H9 (cell line): ENCODE measurements around the gene IFNA7. TPM values are rescaled to one million over a fixed set of nuclear protein-coding genes. Genes with fewer than 3 reads are reported as not detected.
"Not testable (repeated sequence)": the region's sequence is repeated elsewhere in the genome, so short reads cannot be mapped to it uniquely, and the experiment has no call there.

ENCODE experiments used
- DNase-seq: peaks from one replicate; pipeline ENCODE4 v3.0.0-alpha.2; 2017
- H2AFZ ChIP-seq: one replicate; pipeline ENCODE4 v1.6.1; 2013; ENCODE audit warnings: mild to moderate bottlenecking, low read length, control low read depth, moderate library complexity
- H2AK5ac ChIP-seq: 2 replicates; pipeline ENCODE4 v1.6.1; 2013; ENCODE audit warnings: low read length, control low read depth, mixed read lengths; ENCODE audit not compliant: insufficient read length
- H2BK120ac ChIP-seq: one replicate; pipeline ENCODE4 v1.6.1; 2013; ENCODE audit warnings: low read depth, mild to moderate bottlenecking, low read length, control low read depth, inconsistent platforms; ENCODE audit not compliant: poor library complexity, severe bottlenecking
- H2BK12ac ChIP-seq: 2 replicates; pipeline ENCODE4 v1.6.1; 2013; ENCODE audit warnings: low read length, control low read depth, mixed read lengths, low read depth; ENCODE audit not compliant: insufficient read length
- H2BK15ac ChIP-seq: 2 replicates; pipeline ENCODE4 v1.6.1; 2013; ENCODE audit warnings: low read depth, low read length, control low read depth
- H2BK20ac ChIP-seq: one replicate; pipeline ENCODE4 v1.6.1; 2013; ENCODE audit warnings: low read depth, mild to moderate bottlenecking, low read length, control low read depth, inconsistent platforms; ENCODE audit not compliant: poor library complexity, severe bottlenecking
- H2BK5ac ChIP-seq: 2 replicates; pipeline ENCODE4 v1.6.1; 2013; ENCODE audit warnings: low read length, control low read depth, mixed read lengths; ENCODE audit not compliant: insufficient read length
- H3K14ac ChIP-seq: 2 replicates; pipeline ENCODE4 v1.6.1; 2013; ENCODE audit warnings: low read length, control low read depth; ENCODE audit not compliant: insufficient read depth
- H3K18ac ChIP-seq: 2 replicates; pipeline ENCODE4 v1.6.1; 2013; ENCODE audit warnings: low read depth, mild to moderate bottlenecking, mixed read lengths, low read length, control low read depth; ENCODE audit not compliant: insufficient read length
- H3K23ac ChIP-seq: 2 replicates; pipeline ENCODE4 v1.6.1; 2013; ENCODE audit warnings: low read length, control low read depth, mixed read lengths, low read depth; ENCODE audit not compliant: insufficient read length
- H3K23me2 ChIP-seq: 2 replicates; pipeline ENCODE4 v1.6.1; 2013; ENCODE audit warnings: low read depth, mild to moderate bottlenecking, mixed read lengths, low read length, control low read depth; ENCODE audit not compliant: insufficient read length, poor library complexity, severe bottlenecking
- H3K27ac ChIP-seq: 2 replicates; pipeline ENCODE4 v1.5.1; 2013; ENCODE audit warnings: low read length, control low read depth, mixed read lengths, low read depth; ENCODE audit not compliant: insufficient read length
- H3K27me3 ChIP-seq: 2 replicates; pipeline ENCODE4 v1.6.1; 2013; ENCODE audit warnings: low read length, control low read depth, inconsistent platforms; ENCODE audit not compliant: insufficient read depth
- H3K4ac ChIP-seq: 2 replicates; pipeline ENCODE4 v1.6.1; 2013; ENCODE audit warnings: low read depth, mild to moderate bottlenecking, control low read depth, inconsistent platforms, low read length, moderate library complexity
- H3K4me1 ChIP-seq: 2 replicates; pipeline ENCODE4 v1.6.1; 2013; ENCODE audit warnings: low read length, control low read depth, inconsistent platforms; ENCODE audit not compliant: insufficient read depth
- H3K4me2 ChIP-seq: 2 replicates; pipeline ENCODE4 v1.6.1; 2013; ENCODE audit warnings: low read length, control low read depth, mixed read lengths; ENCODE audit not compliant: insufficient read length, insufficient read depth
- H3K56ac ChIP-seq: 2 replicates; pipeline ENCODE4 v1.6.1; 2013; ENCODE audit warnings: low read depth, mild to moderate bottlenecking, mixed read lengths, low read length, control low read depth; ENCODE audit not compliant: insufficient read length
- H3K79me1 ChIP-seq: 2 replicates; pipeline ENCODE4 v1.6.1; 2013; ENCODE audit warnings: low read depth, mild to moderate bottlenecking, moderate library complexity, low read length, control low read depth, inconsistent platforms; ENCODE audit not compliant: insufficient read depth, poor library complexity, severe bottlenecking
- H3K79me2 ChIP-seq: 2 replicates; pipeline ENCODE4 v1.6.1; 2013; ENCODE audit warnings: low read length, control low read depth, inconsistent platforms; ENCODE audit not compliant: insufficient read depth
- H3K9ac ChIP-seq: 2 replicates; pipeline ENCODE4 v1.6.1; 2013; ENCODE audit warnings: low read length, control low read depth, mixed read lengths; ENCODE audit not compliant: insufficient read length; ENCODE audit errors: extremely low read depth
- H3K9me3 ChIP-seq: one replicate; pipeline ENCODE4 v1.6.1; 2013; ENCODE audit warnings: low read depth, low read length, inconsistent platforms; ENCODE audit not compliant: control insufficient read depth
- H3T11ph ChIP-seq: one replicate; pipeline ENCODE4 v1.6.1; 2013; ENCODE audit warnings: mild to moderate bottlenecking, low read length, control low read depth, inconsistent platforms
- H4K20me1 ChIP-seq: one replicate; pipeline ENCODE4 v1.6.1; 2013; ENCODE audit not compliant: control insufficient read depth, insufficient read length, insufficient read depth
- H4K5ac ChIP-seq: 2 replicates; pipeline ENCODE4 v1.6.1; 2013; ENCODE audit warnings: low read depth, mild to moderate bottlenecking, mixed read lengths, low read length, control low read depth; ENCODE audit not compliant: insufficient read length
- H4K8ac ChIP-seq: replicated peaks from 2 replicates; pipeline ENCODE4 v1.6.1; 2013; ENCODE audit warnings: low read length, control low read depth, mixed read lengths, low read depth; ENCODE audit not compliant: insufficient read length
- H4K91ac ChIP-seq: 2 replicates; pipeline ENCODE4 v1.6.1; 2013; ENCODE audit warnings: low read depth, mild to moderate bottlenecking, moderate library complexity, mixed read lengths, low read length, control low read depth; ENCODE audit not compliant: insufficient read length
- H3K27ac Mint-ChIP-seq, 3 experiments: 2 replicates in 2 of 3; 3 replicates in 1 of 3; pipeline ENCODE4 v1.8.0; 2020 to 2021; ENCODE audit warnings: mixed read lengths in 3 of 3, mild to moderate bottlenecking in 1 of 3, moderate library complexity in 1 of 3
- H3K27me3 Mint-ChIP-seq: 2 replicates; pipeline ENCODE4 v1.8.0; 2021; ENCODE audit warnings: low read depth, mild to moderate bottlenecking, moderate library complexity, mixed read lengths
- H3K36me3 Mint-ChIP-seq, 3 experiments: 2 replicates in 2 of 3; 3 replicates in 1 of 3; pipeline ENCODE4 v1.8.0; 2020 to 2021; ENCODE audit warnings: low read depth in 3 of 3, mixed read lengths in 3 of 3; ENCODE audit not compliant: insufficient read depth in 1 of 3
- H3K4me1 Mint-ChIP-seq, 2 experiments: 2 replicates each; pipeline ENCODE4 v1.8.0; 2020; ENCODE audit warnings: mixed read lengths in 2 of 2
- H3K4me3 Mint-ChIP-seq, 2 experiments: 2 replicates in 1 of 2; 3 replicates in 1 of 2; pipeline ENCODE4 v1.8.0; 2020 to 2021; ENCODE audit warnings: mild to moderate bottlenecking in 2 of 2, mixed read lengths in 2 of 2, moderate library complexity in 1 of 2
- H3K9me3 Mint-ChIP-seq, 2 experiments: 2 replicates in 1 of 2; 3 replicates in 1 of 2; pipeline ENCODE4 v1.8.0; 2020; ENCODE audit warnings: mild to moderate bottlenecking in 2 of 2, mixed read lengths in 2 of 2, moderate library complexity in 1 of 2
- WGBS: extraction: QIAGEN DNeasy Blood & Tissue Kit; methylation state at CpG from one replicate; pipeline ENCODE4 v1.1.7; 2013; ENCODE audit warnings: missing lambda C conversion rate, low lambda C conversion rate, mixed read lengths; ENCODE audit not compliant: insufficient read length; ENCODE audit errors: extremely low coverage; 5-methylcytosine and 5-hydroxymethylcytosine counted together
- total RNA-seq: library from RNA; stranded (reverse); gene quantifications from 2 replicates; pipeline ENCODE4 v1.2.1, GENCODE V29; 2021
- TF ChIP-seq, protein P1 (sequence below): fragments of 200-600 bp; sonication (generic); conservative IDR thresholded peaks from 3 replicates; pipeline ENCODE4 v1.8.0; 2021; ENCODE audit warnings: antibody characterized with exemption, mild to moderate bottlenecking

The IFNA7 gene
- total RNA-seq, 1 experiment from 2014 or later = not detected

DNA sequence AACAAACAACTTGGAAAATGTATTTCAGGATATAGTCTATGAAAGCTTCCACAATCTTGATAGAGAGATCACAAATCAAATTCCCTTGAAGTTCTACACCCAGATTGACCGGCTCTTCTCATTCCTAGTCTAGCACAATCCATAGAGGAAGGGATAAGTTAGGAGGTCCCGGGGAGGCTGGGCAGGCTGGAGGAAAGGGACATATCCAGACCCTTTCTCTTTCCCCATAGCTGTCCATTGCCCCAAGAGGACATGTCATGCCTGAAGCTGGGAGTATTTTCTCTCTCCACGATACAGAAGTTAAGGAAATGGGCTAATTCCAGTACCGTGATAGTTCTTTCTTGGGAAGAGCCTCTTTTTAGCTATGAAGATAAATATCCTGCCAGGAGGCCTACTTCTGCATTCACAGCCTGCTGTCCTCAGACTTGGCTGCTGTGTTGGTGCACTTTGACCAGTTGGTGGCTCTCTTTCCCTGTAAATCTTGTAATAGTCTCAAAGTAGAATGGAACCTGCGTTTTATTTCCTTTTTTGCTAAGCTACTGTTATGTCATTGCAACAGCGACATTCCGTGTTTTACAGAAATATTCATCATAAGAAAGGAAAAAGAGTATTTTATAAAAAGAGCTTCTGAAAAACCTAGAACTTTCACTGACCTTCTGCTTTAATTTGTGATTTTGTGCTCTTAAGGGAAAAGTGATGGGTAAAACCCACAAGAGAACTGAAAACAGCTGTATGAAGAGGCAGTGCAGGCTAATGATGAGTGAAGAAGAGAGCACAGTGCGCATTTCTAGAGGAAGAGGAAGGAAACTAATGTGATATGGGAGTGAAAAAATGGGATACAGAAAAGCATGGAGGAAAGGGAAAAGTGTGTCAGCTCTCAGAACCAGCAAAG, 33.7 kb upstream of the IFNA7 start:
- H3K4me1 ChIP-seq, H3K23me2 ChIP-seq, H3K27ac ChIP-seq, H3K79me1 ChIP-seq, DNase-seq, H2BK20ac ChIP-seq, H3K9me3 Mint-ChIP-seq, H4K5ac ChIP-seq, H2AK5ac ChIP-seq, H3K4me1 Mint-ChIP-seq, H3K23ac ChIP-seq, H2BK12ac ChIP-seq, H2BK120ac ChIP-seq, H4K91ac ChIP-seq, H3K27ac Mint-ChIP-seq, H3K9me3 ChIP-seq, H4K8ac ChIP-seq, H2BK5ac ChIP-seq, H3K14ac ChIP-seq, H3K36me3 Mint-ChIP-seq, H2AFZ ChIP-seq, H3K4ac ChIP-seq, H3K9ac ChIP-seq, H3K27me3 ChIP-seq, H3T11ph ChIP-seq, H3K56ac ChIP-seq, H3K79me2 ChIP-seq, H3K4me3 Mint-ChIP-seq, H2BK15ac ChIP-seq, H3K18ac ChIP-seq, H3K4me2 ChIP-seq, H4K20me1 ChIP-seq: not testable (repeated sequence)
- no CpG with 5 or more reads among the region's 8 CpGs for WGBS
- TF ChIP-seq, protein P1, sequence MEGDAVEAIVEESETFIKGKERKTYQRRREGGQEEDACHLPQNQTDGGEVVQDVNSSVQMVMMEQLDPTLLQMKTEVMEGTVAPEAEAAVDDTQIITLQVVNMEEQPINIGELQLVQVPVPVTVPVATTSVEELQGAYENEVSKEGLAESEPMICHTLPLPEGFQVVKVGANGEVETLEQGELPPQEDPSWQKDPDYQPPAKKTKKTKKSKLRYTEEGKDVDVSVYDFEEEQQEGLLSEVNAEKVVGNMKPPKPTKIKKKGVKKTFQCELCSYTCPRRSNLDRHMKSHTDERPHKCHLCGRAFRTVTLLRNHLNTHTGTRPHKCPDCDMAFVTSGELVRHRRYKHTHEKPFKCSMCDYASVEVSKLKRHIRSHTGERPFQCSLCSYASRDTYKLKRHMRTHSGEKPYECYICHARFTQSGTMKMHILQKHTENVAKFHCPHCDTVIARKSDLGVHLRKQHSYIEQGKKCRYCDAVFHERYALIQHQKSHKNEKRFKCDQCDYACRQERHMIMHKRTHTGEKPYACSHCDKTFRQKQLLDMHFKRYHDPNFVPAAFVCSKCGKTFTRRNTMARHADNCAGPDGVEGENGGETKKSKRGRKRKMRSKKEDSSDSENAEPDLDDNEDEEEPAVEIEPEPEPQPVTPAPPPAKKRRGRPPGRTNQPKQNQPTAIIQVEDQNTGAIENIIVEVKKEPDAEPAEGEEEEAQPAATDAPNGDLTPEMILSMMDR = peak; percentile 74
- peaks cover 23% of the 10 kb centered on the region for H3K27me3 Mint-ChIP-seq
